Left lung (tissue), 10 donors: ENCODE results near the gene PKIG. TPM values are rescaled to one million over a fixed set of nuclear protein-coding genes. Genes with fewer than 3 reads are reported as not detected.
"Not testable (repeated sequence)": the region's sequence is repeated elsewhere in the genome, so short reads cannot be mapped to it uniquely, and the experiment has no call there.

Experiments
- ATAC-seq: fragments of 200-7000 bp; cut with Tn5 transposase; one replicate; pipeline ENCODE4 v1.9.1; 2020; ENCODE audit warnings: moderate library complexity
- DNase-seq, 4 donors: peaks; one replicate each; pipeline ENCODE4 v3.0.0-alpha.2; 2013 to 2020
- H3K27ac ChIP-seq, 2 donors: fragments of 200-600 bp; sonication (generic) in 1 of 2; one replicate each; pipeline versions ENCODE4 v1.5.0 to v1.8.0; 2020 to 2021
- H3K27me3 ChIP-seq, 2 donors: fragments of 200-600 bp; sonication (generic) in 1 of 2; one replicate each; pipeline versions ENCODE4 v1.5.0 to v1.8.0; 2020 to 2021
- H3K36me3 ChIP-seq, 2 donors: fragments of 200-600 bp; sonication (generic) in 1 of 2; one replicate each; pipeline versions ENCODE4 v1.5.0 to v1.8.0; 2020 to 2021
- H3K4me1 ChIP-seq, 2 donors: fragments of 200-600 bp; one replicate each; pipeline ENCODE4 v1.8.0; 2021
- H3K4me3 ChIP-seq, 2 donors: fragments of 200-600 bp; sonication (generic) in 1 of 2; one replicate each; pipeline versions ENCODE4 v1.5.0 to v1.8.0; 2020 to 2021; ENCODE audit warnings: mild to moderate bottlenecking in 1 of 2
- H3K9me3 ChIP-seq, 2 donors: fragments of 200-600 bp; sonication (generic) in 1 of 2; one replicate each; pipeline versions ENCODE4 v1.5.0 to v1.8.0; 2020 to 2021
- intact Hi-C, 2 donors: fragments of 100-400 bp; cut with DNase I; formaldehyde crosslinking; loops; one replicate each; pipeline versions ENCODE4 v1.11.2 to v1.14.2; 2022
- polyA plus RNA-seq, 6 donors: library from polyadenylated mRNA; unstranded; fragments of 120-200 nt; gene quantifications; one replicate each; pipeline ENCODE4 v1.2.1, GENCODE V29; 2013; ENCODE audit not compliant: insufficient read length in 6 of 6
- total RNA-seq, 2 donors: library from RNA; stranded (reverse); fragmentation: NEBNext Ultra II Directional; extraction: Animal tissue kit (Norgen Biotek cat#: 25700); gene quantifications; one replicate each; pipeline ENCODE4 v1.2.1, GENCODE V29; 2021
- TF ChIP-seq, protein P1 (sequence below), 2 donors: fragments of 200-600 bp; sonication (generic) in 1 of 2; IDR thresholded peaks; one replicate each; pipeline versions ENCODE4 v1.5.0 to v1.8.0; 2021; ENCODE audit warnings: antibody characterized with exemption in 2 of 2
- donor health status: DM: no; HTN: yes; CAD: no.
- donor health status: DM: no; HTN: no; CAD: no.

Gene PKIG
- total and polyA plus RNA-seq, 8 donors = 40.1 to 67.7 (median 55.2) TPM

GRCh38 chr20:44552568-44552949, 29.8 kb upstream of the PKIG start:
- Histone ChIP-seq H3K4me3 (no peak overlapping the region), H3K9me3 (no peaks in the 10 kb centered on the region), H3K4me1 (peaks cover 12 to 18% of the 10 kb centered on the region in 2 donors), H3K36me3 (no peaks in the 10 kb centered on the region), H3K27me3 (no peaks in the 10 kb centered on the region), H3K27ac (peak overlapping the region; percentile 48 to 60)
- TF ChIP-seq, protein P1, sequence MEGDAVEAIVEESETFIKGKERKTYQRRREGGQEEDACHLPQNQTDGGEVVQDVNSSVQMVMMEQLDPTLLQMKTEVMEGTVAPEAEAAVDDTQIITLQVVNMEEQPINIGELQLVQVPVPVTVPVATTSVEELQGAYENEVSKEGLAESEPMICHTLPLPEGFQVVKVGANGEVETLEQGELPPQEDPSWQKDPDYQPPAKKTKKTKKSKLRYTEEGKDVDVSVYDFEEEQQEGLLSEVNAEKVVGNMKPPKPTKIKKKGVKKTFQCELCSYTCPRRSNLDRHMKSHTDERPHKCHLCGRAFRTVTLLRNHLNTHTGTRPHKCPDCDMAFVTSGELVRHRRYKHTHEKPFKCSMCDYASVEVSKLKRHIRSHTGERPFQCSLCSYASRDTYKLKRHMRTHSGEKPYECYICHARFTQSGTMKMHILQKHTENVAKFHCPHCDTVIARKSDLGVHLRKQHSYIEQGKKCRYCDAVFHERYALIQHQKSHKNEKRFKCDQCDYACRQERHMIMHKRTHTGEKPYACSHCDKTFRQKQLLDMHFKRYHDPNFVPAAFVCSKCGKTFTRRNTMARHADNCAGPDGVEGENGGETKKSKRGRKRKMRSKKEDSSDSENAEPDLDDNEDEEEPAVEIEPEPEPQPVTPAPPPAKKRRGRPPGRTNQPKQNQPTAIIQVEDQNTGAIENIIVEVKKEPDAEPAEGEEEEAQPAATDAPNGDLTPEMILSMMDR (IDR thresholded peaks at IDR 0.05) = no peak
- intact Hi-C loops = no loop called here
- ATAC-seq (no peak), DNase-seq (no peak)

GRCh38 chr20:44552950-44553908, 29.1 kb upstream of the PKIG start:
- Histone ChIP-seq H3K27me3 (no peaks in the 10 kb centered on the region), H3K4me1 (peaks cover 12 to 18% of the 10 kb centered on the region in 2 donors), H3K36me3 (no peaks in the 10 kb centered on the region), H3K27ac (peak overlapping the region; percentile 48 to 60), H3K9me3 (no peaks in the 10 kb centered on the region), H3K4me3 (no peak overlapping the region)
- peak in 1 of 4 donors; percentile 54 for DNase-seq
- ATAC-seq = peak; percentile 92
- TF ChIP-seq, protein P1 (IDR thresholded peaks at IDR 0.05) = no peak
- intact Hi-C loops = no loop called here

GRCh38 chr20:44559302-44559701, 23.1 kb upstream of the PKIG start:
- no peak for DNase-seq
- TF ChIP-seq, protein P1 (IDR thresholded peaks at IDR 0.05) = no peak

GRCh38 chr20:44560229-44560628, 22.1 kb upstream of the PKIG start:
- Histone ChIP-seq H3K36me3 (no peaks in the 10 kb centered on the region), H3K4me1 (no peaks in the 10 kb centered on the region), H3K27me3 (no peaks in the 10 kb centered on the region), H3K9me3 (no peaks in the 10 kb centered on the region), H3K4me3 (no peak overlapping the region), H3K27ac (no peak overlapping the region)
- DNase-seq (no peak), ATAC-seq (no peak)
- intact Hi-C loops = no loop called here
- TF ChIP-seq, protein P1 (IDR thresholded peaks at IDR 0.05) = no peak

More at GRCh38 chr20:44559302-44559701, 23.1 kb upstream of the PKIG start:
- H3K27me3 ChIP-seq = no peaks in the 10 kb centered on the region
- no peaks in the 10 kb centered on the region for H3K9me3 ChIP-seq
- no peak for ATAC-seq
- H3K4me1 ChIP-seq = no peaks in the 10 kb centered on the region
- no peak overlapping the region for H3K27ac ChIP-seq
- H3K4me3 ChIP-seq = no peak overlapping the region
- intact Hi-C loops = no loop called here
- no peaks in the 10 kb centered on the region for H3K36me3 ChIP-seq

- H3K27ac ChIP-seq, DNase-seq, H3K9me3 ChIP-seq, intact Hi-C loops, H3K27me3 ChIP-seq, H3K36me3 ChIP-seq, H3K4me1 ChIP-seq, ATAC-seq, H3K4me3 ChIP-seq: not testable (repeated sequence)
Measured at GRCh38 chr20:44560818-44561217, 21.6 kb upstream of the PKIG start.
